GM12878 (cell line): ENCODE results near the gene L1CAM.

Source experiments
- BCLAF1 ChIP-seq: fragments of 450-650 bp; IDR thresholded peaks from 2 replicates; pipeline ENCODE4 v1.6.1; 2017; ENCODE audit warnings: antibody characterized with exemption, mild to moderate bottlenecking, moderate library complexity
- CBX5 ChIP-seq: sonication (generic); IDR thresholded peaks from 2 replicates; pipeline ENCODE4 v1.6.1; 2016; ENCODE audit warnings: low read depth, moderate library complexity, mild to moderate bottlenecking, inconsistent platforms
- CHD2 ChIP-seq: IDR thresholded peaks from 2 replicates; pipeline ENCODE4 v1.6.1; 2011; ENCODE audit warnings: low read depth, low read length, improper control_type of control experiment, borderline replicate concordance
- CTCF ChIP-seq, 3 experiments: IDR thresholded peaks in 2 of 3; conservative IDR thresholded peaks in 1 of 3; 2 replicates each; pipeline ENCODE4 v1.5.1; 2011; ENCODE audit warnings: low read depth in 3 of 3, low read length in 3 of 3, mild to moderate bottlenecking in 3 of 3, control low read depth in 2 of 3, moderate library complexity in 2 of 3, inconsistent platforms in 1 of 3, mixed read lengths in 1 of 3; ENCODE audit not compliant: control insufficient read depth in 2 of 3, insufficient read depth in 1 of 3; ENCODE audit errors: extremely low read depth in 1 of 3
- EP300 ChIP-seq, 2 experiments: fragments of 150-350 bp in 1 of 2; IDR thresholded peaks; 2 replicates each; pipeline ENCODE4 v1.6.1; 2011 to 2012; ENCODE audit warnings: low read depth in 2 of 2, low read length in 2 of 2, borderline replicate concordance in 1 of 2, improper control_type of control experiment in 1 of 2, inconsistent platforms in 1 of 2; ENCODE audit not compliant: control insufficient read depth in 1 of 2
- NFYB ChIP-seq: IDR thresholded peaks from 2 replicates; pipeline ENCODE4 v1.6.1; 2011; ENCODE audit warnings: low read depth, mild to moderate bottlenecking, low read length, improper control_type of control experiment, moderate library complexity; ENCODE audit not compliant: insufficient read depth
- POLR2AphosphoS5 ChIP-seq: IDR thresholded peaks from 2 replicates; pipeline ENCODE4 v1.6.1; 2011; ENCODE audit warnings: mild to moderate bottlenecking, low read length, inconsistent platforms
- RAD21 ChIP-seq: IDR thresholded peaks from 2 replicates; pipeline ENCODE4 v1.6.1; 2011; ENCODE audit warnings: mild to moderate bottlenecking, low read depth, low read length, moderate library complexity; ENCODE audit not compliant: insufficient read depth
- SUPT20H ChIP-seq: IDR thresholded peaks from 2 replicates; pipeline ENCODE4 v1.6.1; 2011; ENCODE audit warnings: low read depth, mild to moderate bottlenecking, low read length, moderate library complexity, borderline replicate concordance; ENCODE audit not compliant: control insufficient read depth
- USF1 ChIP-seq: IDR thresholded peaks from 2 replicates; pipeline ENCODE4 v1.6.1; 2011; ENCODE audit warnings: borderline replicate concordance, low read depth, mild to moderate bottlenecking, moderate library complexity, mixed read lengths, low read length; ENCODE audit not compliant: insufficient read depth; ENCODE audit errors: extremely low read length
- YY1 ChIP-seq: IDR thresholded peaks from 2 replicates; pipeline ENCODE4 v1.6.1; 2011; ENCODE audit warnings: low read depth, mild to moderate bottlenecking, low read length
- TF ChIP-seq, protein P1 (sequence below): fragments of 450-650 bp; IDR thresholded peaks from 2 replicates; pipeline ENCODE4 v1.6.1; 2017; ENCODE audit warnings: borderline replicate concordance

DNA sequence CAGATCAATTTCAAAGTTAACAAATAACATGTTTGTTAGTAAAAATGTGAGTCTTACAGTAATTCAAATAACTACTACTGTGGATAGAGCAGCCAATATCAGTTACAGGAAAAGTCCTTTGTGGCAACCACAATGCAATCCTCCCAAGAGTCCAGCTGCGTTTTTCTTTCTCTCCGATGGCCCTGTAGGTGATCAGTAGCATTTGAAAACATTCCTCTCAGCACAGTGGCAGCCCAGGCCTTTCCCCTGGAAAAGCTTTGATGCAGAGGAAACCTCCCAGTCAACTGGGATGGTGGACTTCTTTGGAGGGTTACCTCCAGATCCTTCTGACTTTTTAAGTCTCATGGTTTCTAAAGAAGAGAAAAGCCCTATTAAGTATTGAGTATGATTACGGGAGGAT, 37.6 kb downstream of the L1CAM start:
- TF ChIP-seq SUPT20H (no peak), CTCF (IDR thresholded peaks at IDR 0.05 in 2 of 3, conservative IDR thresholded peaks at IDR 0.05 in 1 of 3; ENCODE audit: control insufficient read depth in 2 of 3, extremely low read depth in 1 of 3, insufficient read depth in 1 of 3, low read depth in 3 of 3, low read length in 3 of 3) (no peak), BCLAF1 (no peak), POLR2AphosphoS5 (no peak), CBX5 (no peak), RAD21 (no peak), YY1 (no peak), CHD2 (no peak), NFYB (no peak), EP300 (IDR thresholded peaks at IDR 0.05; ENCODE audit: borderline replicate concordance in 1 of 2, control insufficient read depth in 1 of 2, low read depth in 2 of 2, low read length in 2 of 2) (no peak), USF1 (no peak)
- TF ChIP-seq, protein P1, sequence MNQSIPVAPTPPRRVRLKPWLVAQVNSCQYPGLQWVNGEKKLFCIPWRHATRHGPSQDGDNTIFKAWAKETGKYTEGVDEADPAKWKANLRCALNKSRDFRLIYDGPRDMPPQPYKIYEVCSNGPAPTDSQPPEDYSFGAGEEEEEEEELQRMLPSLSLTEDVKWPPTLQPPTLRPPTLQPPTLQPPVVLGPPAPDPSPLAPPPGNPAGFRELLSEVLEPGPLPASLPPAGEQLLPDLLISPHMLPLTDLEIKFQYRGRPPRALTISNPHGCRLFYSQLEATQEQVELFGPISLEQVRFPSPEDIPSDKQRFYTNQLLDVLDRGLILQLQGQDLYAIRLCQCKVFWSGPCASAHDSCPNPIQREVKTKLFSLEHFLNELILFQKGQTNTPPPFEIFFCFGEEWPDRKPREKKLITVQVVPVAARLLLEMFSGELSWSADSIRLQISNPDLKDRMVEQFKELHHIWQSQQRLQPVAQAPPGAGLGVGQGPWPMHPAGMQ: no peak
